Rectal smooth muscle tissue (tissue), 1 donor: ENCODE data around the gene TTC28.
"Not testable (repeated sequence)": the region's sequence is repeated elsewhere in the genome, so short reads cannot be mapped to it uniquely, and the experiment has no call there.

Source experiments
- H3K27ac ChIP-seq: one replicate; pipeline ENCODE4 v1.7.0; 2013; ENCODE audit warnings: low read depth, low read length, inconsistent platforms
- H3K27me3 ChIP-seq: one replicate; pipeline ENCODE4 v1.7.0; 2013; ENCODE audit warnings: low read length; ENCODE audit not compliant: control insufficient read depth, insufficient read depth
- H3K36me3 ChIP-seq: one replicate; pipeline ENCODE4 v1.7.0; 2013; ENCODE audit warnings: low read length; ENCODE audit not compliant: control insufficient read depth, insufficient read depth
- H3K4me1 ChIP-seq: one replicate; pipeline ENCODE4 v1.7.0; 2013; ENCODE audit warnings: low read length; ENCODE audit not compliant: control insufficient read depth, insufficient read depth
- H3K4me3 ChIP-seq: one replicate; pipeline ENCODE4 v1.7.0; 2013; ENCODE audit warnings: low read length
- H3K9ac ChIP-seq: one replicate; pipeline ENCODE4 v1.7.0; 2013; ENCODE audit warnings: low read length

Gene TTC28

DNA sequence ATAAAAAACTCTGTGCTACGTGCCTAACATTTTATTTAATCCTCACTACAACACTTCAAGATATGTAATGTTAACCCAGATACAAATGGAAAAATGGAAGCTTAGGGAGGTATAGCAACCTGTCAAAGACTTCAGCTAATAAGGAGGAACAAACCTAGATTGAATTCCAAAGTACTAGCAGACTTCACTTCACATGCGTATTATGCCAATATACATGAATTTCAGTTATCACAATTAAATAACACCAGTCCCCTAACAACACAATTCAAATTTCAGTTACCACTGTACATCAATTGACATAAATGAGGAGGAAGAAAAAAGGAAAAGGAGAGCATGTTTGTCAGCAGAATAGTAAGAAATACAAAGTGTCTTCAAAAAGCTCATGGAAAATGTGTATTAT lies 60.4 kb downstream of the TTC28 start:
- H3K27ac ChIP-seq, result no peak overlapping the region
- H3K9ac ChIP-seq, result no peak overlapping the region
- no peaks in the 10 kb centered on the region for H3K4me1 ChIP-seq
- H3K4me3 ChIP-seq, result no peak overlapping the region
- H3K36me3 ChIP-seq, result no peaks in the 10 kb centered on the region
- H3K27me3 ChIP-seq, result no peaks in the 10 kb centered on the region

DNA sequence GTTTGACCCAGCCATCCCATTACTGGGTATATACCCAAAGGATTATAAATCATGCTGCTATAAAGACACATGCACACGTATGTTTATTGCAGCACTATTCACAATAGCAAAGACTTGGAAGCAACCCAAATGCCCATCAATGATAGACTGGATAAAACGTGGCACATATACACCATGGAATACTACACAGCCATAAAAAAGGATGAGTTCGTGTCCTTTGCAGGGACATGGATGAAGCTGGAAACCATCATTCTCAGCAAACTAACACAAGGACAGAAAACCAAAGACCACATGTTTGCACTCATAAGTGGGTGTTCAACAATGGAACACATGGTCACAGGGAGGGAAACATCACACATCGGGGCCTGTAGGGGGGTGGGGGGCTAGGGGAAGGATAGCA lies 64.2 kb downstream of the TTC28 start:
- not testable (repeated sequence) for H3K4me1 ChIP-seq, H3K27ac ChIP-seq, H3K4me3 ChIP-seq

DNA sequence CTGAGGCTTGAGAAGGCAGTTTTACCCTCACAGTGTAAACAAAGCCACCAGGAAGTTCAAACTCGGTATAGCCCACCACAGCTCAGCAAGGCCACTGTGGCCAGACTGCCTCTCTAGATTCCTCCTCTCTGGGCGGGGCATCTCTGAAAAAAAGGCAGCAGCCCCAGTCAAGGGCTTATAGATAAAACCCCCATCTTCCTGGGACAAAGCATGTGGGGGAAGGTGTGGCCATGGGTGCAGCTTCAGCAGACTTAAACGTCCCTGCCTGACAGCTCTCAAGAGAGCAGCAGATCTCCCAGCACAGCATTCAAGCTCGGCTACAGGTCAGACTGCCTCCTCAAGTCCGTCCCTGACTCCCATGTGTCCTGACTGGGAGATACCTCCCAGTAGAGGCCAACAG lies 69.7 kb downstream of the TTC28 start:
- H3K27me3 ChIP-seq, result no peaks in the 10 kb centered on the region
- H3K36me3 ChIP-seq, result no peaks in the 10 kb centered on the region
- no peak overlapping the region for H3K4me3 ChIP-seq
- no peak overlapping the region for H3K27ac ChIP-seq
- peaks cover 18% of the 10 kb centered on the region for H3K4me1 ChIP-seq
- H3K9ac ChIP-seq, result no peak overlapping the region

More for the DNA sequence above, 64.2 kb downstream of the TTC28 start:
- H3K27me3 ChIP-seq, H3K36me3 ChIP-seq, H3K9ac ChIP-seq: not testable (repeated sequence)

GRCh38 chr22:28608546-28608945 lies 71.1 kb downstream of the TTC28 start:
- Histone ChIP-seq H3K27me3 (no peaks in the 10 kb centered on the region), H3K9ac (no peak overlapping the region), H3K4me1 (peaks cover 18% of the 10 kb centered on the region), H3K36me3 (no peaks in the 10 kb centered on the region), H3K4me3 (no peak overlapping the region), H3K27ac (peak overlapping the region; percentile 75)

- H3K36me3 ChIP-seq, result no peaks in the 10 kb centered on the region
- H3K4me1 ChIP-seq, result peaks cover 18% of the 10 kb centered on the region
- no peak overlapping the region for H3K9ac ChIP-seq
- H3K4me3 ChIP-seq, result no peak overlapping the region
- no peaks in the 10 kb centered on the region for H3K27me3 ChIP-seq
- H3K27ac ChIP-seq, result peak overlapping the region; percentile 75
Observed at GRCh38 chr22:28607795-28608194, 71.8 kb downstream of the TTC28 start.

DNA sequence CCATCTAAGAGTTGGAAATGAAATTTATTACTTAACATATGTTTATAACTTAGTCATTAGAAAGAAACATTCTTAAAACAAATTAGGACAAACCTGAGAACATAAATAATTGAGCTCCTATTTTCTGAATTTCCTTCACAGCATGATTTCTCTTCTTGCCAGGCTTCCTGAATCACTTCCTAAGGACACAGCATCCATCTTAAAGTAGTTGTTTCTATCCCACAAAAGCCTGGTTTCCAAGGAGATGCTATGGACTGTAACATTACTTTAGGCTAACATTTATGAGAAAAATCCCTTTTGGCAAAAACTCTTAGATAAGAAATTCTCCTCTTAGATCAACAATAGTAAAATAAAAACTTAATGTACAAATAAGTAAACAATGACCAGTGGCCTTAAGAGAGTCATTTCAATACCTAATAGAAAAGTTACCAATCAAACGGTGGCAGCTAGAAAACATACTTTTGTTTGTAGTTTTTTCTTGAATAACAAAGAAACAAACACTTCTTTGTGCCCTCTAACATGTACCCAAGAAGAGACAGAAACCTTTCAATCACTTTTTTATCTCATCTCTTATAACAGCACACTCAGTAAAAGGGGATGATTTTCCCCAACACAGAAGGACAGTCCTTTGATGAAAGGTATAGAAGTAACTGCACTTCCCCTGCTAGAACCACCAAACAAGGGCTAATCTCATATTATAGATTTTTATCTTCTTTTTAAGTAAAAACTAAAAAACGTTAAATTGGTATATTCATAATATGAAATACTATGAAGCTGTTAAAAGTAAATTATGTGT lies 74.5 kb downstream of the TTC28 start:
- peaks cover 18% of the 10 kb centered on the region for H3K4me1 ChIP-seq
- no peak overlapping the region for H3K27ac ChIP-seq
- no peaks in the 10 kb centered on the region for H3K27me3 ChIP-seq
- H3K36me3 ChIP-seq, result no peaks in the 10 kb centered on the region
- no peak overlapping the region for H3K4me3 ChIP-seq
- H3K9ac ChIP-seq, result no peak overlapping the region

DNA sequence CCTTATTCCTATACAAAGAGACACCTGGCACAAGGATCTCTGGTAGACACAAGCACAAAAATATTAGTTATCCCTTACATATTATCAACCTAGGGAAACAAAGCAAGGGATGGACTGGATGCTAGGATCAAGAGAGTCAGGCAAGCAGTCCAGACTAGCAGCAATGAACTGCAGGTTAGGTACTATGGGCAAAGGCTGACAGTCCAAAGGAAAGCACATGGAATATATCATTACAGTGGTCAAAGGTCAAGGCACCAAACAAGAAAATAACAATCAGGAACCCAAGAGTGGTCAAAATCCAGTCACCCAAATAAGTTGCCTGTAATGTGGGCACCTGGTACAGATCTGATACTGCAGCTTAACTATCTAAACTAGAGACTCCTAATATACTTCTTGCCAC lies 77.7 kb downstream of the TTC28 start:
- H3K9ac ChIP-seq, result no peak overlapping the region
- no peaks in the 10 kb centered on the region for H3K27me3 ChIP-seq
- peaks cover 2% of the 10 kb centered on the region for H3K4me1 ChIP-seq
- no peak overlapping the region for H3K4me3 ChIP-seq
- no peaks in the 10 kb centered on the region for H3K36me3 ChIP-seq
- H3K27ac ChIP-seq, result no peak overlapping the region

DNA sequence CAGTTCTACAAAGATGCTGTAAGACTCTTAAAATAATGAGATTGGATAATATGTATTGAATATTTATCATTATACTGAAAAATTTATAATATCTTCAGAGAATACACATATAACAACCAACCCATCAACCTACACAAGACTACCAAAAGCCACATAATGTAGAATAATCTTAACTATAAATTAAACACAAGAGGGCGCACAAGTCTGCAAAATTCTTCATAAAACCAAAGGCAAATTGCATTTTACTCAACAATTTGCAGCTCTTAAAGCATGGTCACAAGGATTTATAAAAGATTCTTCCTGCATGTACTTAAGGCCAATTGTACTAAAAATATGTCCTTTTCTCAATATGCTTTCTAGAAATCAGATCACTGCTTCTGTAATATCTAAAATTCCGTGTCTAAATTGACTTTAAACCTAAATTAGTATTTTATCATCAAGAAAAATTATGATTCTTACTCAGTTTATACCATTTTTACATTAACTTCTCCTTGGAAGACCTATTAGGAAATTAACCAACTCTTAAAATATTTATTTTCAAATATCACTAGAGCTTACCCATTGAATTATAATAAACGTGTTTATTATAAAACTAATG lies 79.0 kb downstream of the TTC28 start:
- Histone ChIP-seq H3K27ac (no peak overlapping the region), H3K4me1 (no peaks in the 10 kb centered on the region), H3K27me3 (no peaks in the 10 kb centered on the region), H3K36me3 (no peaks in the 10 kb centered on the region), H3K9ac (no peak overlapping the region), H3K4me3 (no peak overlapping the region)

GRCh38 chr22:28599693-28600092 lies 79.9 kb downstream of the TTC28 start:
- H3K36me3 ChIP-seq, result no peaks in the 10 kb centered on the region
- no peak overlapping the region for H3K9ac ChIP-seq
- H3K4me3 ChIP-seq, result no peak overlapping the region
- no peaks in the 10 kb centered on the region for H3K27me3 ChIP-seq
- no peak overlapping the region for H3K27ac ChIP-seq
- H3K4me1 ChIP-seq, result no peaks in the 10 kb centered on the region

GRCh38 chr22:28597665-28598064 lies 82.0 kb downstream of the TTC28 start:
- H3K36me3 ChIP-seq, result no peaks in the 10 kb centered on the region
- H3K4me1 ChIP-seq, result no peaks in the 10 kb centered on the region
- no peak overlapping the region for H3K4me3 ChIP-seq
- no peaks in the 10 kb centered on the region for H3K27me3 ChIP-seq
- no peak overlapping the region for H3K27ac ChIP-seq
- no peak overlapping the region for H3K9ac ChIP-seq

DNA sequence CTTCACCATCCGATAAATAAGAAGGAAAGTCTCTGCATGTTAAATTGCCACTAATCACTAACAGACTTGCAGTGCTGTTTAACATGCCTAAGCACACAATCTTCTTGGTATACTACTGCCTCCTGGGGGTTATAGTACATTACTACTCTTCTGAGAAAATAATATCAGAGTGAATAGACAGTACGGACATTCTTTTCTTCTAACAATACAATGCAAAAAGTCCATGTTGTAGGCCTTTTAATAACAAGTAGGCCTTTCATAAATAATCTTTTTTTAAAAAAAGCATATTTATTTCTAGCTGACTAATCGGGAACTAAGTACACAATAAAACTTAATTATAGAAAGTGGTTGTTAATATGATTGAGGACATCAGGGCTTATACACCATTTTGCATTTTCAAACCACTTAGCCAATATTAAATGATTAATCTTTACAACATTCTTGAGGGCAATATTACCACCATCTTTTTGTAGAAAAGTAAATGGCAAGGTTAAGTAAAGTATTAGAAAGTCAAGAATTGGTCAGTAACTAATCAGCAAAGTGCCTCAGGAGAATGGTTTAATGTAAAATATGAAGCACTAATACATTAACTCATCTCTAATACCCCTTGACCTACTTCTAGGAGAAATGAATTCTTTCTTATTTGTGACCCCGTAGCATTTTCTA lies 84.7 kb downstream of the TTC28 start:
- H3K27ac ChIP-seq, result no peak overlapping the region
- H3K9ac ChIP-seq, result no peak overlapping the region
- no peaks in the 10 kb centered on the region for H3K36me3 ChIP-seq
- H3K4me1 ChIP-seq, result no peaks in the 10 kb centered on the region
- no peaks in the 10 kb centered on the region for H3K27me3 ChIP-seq
- H3K4me3 ChIP-seq, result no peak overlapping the region

- Histone ChIP-seq H3K36me3 (no peaks in the 10 kb centered on the region), H3K27me3 (no peaks in the 10 kb centered on the region), H3K9ac (no peak overlapping the region), H3K4me1 (no peaks in the 10 kb centered on the region), H3K4me3 (no peak overlapping the region), H3K27ac (no peak overlapping the region)
Observed at GRCh38 chr22:28594076-28594796, 85.4 kb downstream of the TTC28 start.
